Measurements from ENCODE around the gene MBNL1.

Gene MBNL1

DNA sequence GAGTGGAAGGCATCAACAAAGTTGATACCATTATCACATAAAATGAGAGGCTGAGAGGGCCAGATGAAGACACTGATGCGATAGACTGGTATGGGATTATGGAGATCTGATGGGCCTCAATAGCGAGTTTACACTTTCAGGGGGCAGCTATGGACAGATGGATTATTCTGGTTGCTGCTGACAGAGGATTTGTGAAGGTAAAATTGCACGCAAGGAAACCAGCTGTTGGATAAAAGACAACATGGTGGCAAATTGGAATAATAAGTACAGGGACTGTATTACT lies 203.9 kb downstream of the MBNL1 start:
- ChIA-PET CTCF (interaction anchor here (0.5 to 1.1 kb wide), 2 partner anchors 149 to 402 kb away, joined by 3 read pairs; no protein-coding TSS in a partner anchor), POLR2A (no interaction called here)
- TF ChIP-seq SUZ12 (IDR thresholded peaks at IDR 0.05) (no peak), FOXA1 (IDR thresholded peaks at IDR 0.05) (no peak), NFRKB (IDR thresholded peaks at IDR 0.05) (no peak), ZNF384 (IDR thresholded peaks at IDR 0.05) (no peak), ELF4 (IDR thresholded peaks at IDR 0.05) (no peak)
- DNase-seq (ENCODE audit: extremely low spot score), result no peak

DNA sequence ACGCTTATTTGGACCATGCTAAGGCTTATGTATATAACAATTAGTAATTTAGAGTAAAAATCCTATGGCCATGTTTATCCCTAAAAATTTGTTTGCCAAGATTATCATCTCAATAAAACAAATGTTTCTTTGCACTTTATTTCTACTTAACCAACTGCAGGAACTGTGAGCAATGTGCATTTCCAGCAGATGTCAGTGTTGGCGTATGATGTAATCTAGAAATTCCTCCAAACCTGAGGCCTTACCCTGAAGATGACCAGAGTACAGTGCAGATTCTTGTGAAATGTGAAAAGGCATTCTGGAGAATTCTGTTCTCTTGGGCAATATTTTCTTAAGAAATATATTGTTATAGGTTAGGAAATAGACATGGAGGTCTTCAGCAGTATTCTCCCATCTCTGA lies 205.9 kb downstream of the MBNL1 start:
- TF ChIP-seq LEF1 (IDR thresholded peaks at IDR 0.05; ENCODE audit: borderline replicate concordance) (no peak), ELF4 (IDR thresholded peaks at IDR 0.05) (no peak), FOXA1 (IDR thresholded peaks at IDR 0.05) (no peak), SUZ12 (IDR thresholded peaks at IDR 0.05) (no peak), HDGF (IDR thresholded peaks at IDR 0.05; ENCODE audit: borderline replicate concordance) (no peak), FOXK2 (IDR thresholded peaks at IDR 0.05) (no peak), SP1 (IDR thresholded peaks at IDR 0.05) (no peak), NFRKB (IDR thresholded peaks at IDR 0.05) (no peak), TARDBP (IDR thresholded peaks at IDR 0.05) (no peak), L3MBTL2 (conservative IDR thresholded peaks at IDR 0.05) (no peak), FOXM1 (IDR thresholded peaks at IDR 0.05; ENCODE audit: borderline replicate concordance) (no peak), ZNF384 (IDR thresholded peaks at IDR 0.05) (no peak), ARNT (IDR thresholded peaks at IDR 0.05) (no peak), BHLHE40 (IDR thresholded peaks at IDR 0.05; ENCODE audit: borderline replicate concordance) (no peak), CTBP1 (IDR thresholded peaks at IDR 0.05; ENCODE audit: borderline replicate concordance) (no peak)
- TF ChIP-seq, protein P1, sequence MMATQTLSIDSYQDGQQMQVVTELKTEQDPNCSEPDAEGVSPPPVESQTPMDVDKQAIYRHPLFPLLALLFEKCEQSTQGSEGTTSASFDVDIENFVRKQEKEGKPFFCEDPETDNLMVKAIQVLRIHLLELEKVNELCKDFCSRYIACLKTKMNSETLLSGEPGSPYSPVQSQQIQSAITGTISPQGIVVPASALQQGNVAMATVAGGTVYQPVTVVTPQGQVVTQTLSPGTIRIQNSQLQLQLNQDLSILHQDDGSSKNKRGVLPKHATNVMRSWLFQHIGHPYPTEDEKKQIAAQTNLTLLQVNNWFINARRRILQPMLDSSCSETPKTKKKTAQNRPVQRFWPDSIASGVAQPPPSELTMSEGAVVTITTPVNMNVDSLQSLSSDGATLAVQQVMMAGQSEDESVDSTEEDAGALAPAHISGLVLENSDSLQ (IDR thresholded peaks at IDR 0.05), result no peak
- peak; percentile 42 for DNase-seq (ENCODE audit: extremely low spot score)
- POLR2A ChIA-PET, result no interaction called here
- CTCF ChIA-PET, result no interaction called here

DNA sequence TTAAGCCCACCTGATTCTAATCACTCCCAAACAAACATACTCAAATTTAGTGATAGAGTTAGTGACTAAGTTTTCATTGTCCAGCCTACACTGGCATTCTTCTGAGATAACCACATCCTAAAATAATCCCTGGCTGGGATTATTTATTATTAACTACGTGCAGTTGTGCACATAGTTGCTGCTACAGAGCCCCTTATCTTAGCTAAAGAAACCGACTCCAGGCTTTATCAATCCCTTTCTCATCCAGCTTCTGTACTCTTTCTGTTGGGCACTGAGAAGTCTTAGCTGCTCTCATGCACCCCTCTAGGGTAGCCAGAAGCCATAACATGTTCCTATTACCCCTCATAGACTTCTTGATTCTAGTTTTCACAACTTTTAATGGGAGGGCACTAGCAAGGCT lies 208.7 kb downstream of the MBNL1 start:
- ChIA-PET POLR2A (no interaction called here), CTCF (no interaction called here)
- TF ChIP-seq FOXA1 (IDR thresholded peaks at IDR 0.05), result no peak
- TF ChIP-seq HDGF (IDR thresholded peaks at IDR 0.05; ENCODE audit: borderline replicate concordance), result no peak
- TF ChIP-seq NFRKB (IDR thresholded peaks at IDR 0.05), result no peak
- TF ChIP-seq, protein P1 (IDR thresholded peaks at IDR 0.05), result no peak
- no peak for TF ChIP-seq FOXK2 (IDR thresholded peaks at IDR 0.05)
- TF ChIP-seq FOXM1 (IDR thresholded peaks at IDR 0.05; ENCODE audit: borderline replicate concordance), result no peak
- no peak for TF ChIP-seq SUZ12 (IDR thresholded peaks at IDR 0.05)
- no peak for TF ChIP-seq LEF1 (IDR thresholded peaks at IDR 0.05; ENCODE audit: borderline replicate concordance)
- TF ChIP-seq L3MBTL2 (conservative IDR thresholded peaks at IDR 0.05), result no peak
- TF ChIP-seq ARNT (IDR thresholded peaks at IDR 0.05), result no peak
- no peak for DNase-seq (ENCODE audit: extremely low spot score)

DNA sequence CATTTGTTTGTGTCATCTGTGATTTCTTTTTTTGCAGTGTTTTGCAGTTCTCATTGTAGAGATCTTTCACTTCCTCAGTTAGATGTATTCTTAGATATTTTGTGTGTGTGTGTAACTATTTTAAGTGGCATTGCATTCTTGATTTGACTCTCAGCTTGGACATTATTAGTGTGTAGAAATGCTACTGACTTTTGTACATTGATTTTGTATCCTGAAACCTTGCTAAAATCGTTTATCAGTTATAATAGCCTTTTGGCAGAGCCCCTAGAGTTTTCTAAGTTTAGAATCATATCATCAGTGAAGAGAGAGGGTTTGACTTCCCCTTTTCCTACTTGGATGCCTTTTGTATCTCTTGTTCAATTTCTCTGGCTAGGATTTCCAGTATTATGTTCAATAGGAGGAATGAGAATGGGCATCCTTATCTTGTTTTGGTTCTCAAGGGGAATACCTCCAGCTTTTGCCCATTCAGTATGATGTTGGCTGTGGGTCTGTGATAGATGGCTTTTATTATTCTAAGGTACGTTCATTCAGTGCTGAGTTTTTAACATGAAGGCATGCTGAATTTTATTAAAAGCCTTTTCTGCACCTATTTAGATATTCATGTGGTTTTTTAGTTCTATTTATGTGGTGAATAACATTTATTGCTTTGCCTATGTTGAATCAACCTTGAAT lies 211.7 kb downstream of the MBNL1 start:
- TF ChIP-seq ZNF384 (IDR thresholded peaks at IDR 0.05), result no peak
- TF ChIP-seq FOXA1 (IDR thresholded peaks at IDR 0.05), result no peak
- no peak for TF ChIP-seq BHLHE40 (IDR thresholded peaks at IDR 0.05; ENCODE audit: borderline replicate concordance)
- no peak for TF ChIP-seq L3MBTL2 (conservative IDR thresholded peaks at IDR 0.05)
- TF ChIP-seq SP1 (IDR thresholded peaks at IDR 0.05), result no peak
- TF ChIP-seq HDGF (IDR thresholded peaks at IDR 0.05; ENCODE audit: borderline replicate concordance), result no peak
- TF ChIP-seq SUZ12 (IDR thresholded peaks at IDR 0.05), result no peak
- TF ChIP-seq ARNT (IDR thresholded peaks at IDR 0.05), result no peak
- TF ChIP-seq TARDBP (IDR thresholded peaks at IDR 0.05), result no peak
- TF ChIP-seq, protein P1 (IDR thresholded peaks at IDR 0.05), result no peak
- ChIA-PET CTCF (no interaction called here), POLR2A (no interaction called here)
- DNase-seq (ENCODE audit: extremely low spot score), result no peak

DNA sequence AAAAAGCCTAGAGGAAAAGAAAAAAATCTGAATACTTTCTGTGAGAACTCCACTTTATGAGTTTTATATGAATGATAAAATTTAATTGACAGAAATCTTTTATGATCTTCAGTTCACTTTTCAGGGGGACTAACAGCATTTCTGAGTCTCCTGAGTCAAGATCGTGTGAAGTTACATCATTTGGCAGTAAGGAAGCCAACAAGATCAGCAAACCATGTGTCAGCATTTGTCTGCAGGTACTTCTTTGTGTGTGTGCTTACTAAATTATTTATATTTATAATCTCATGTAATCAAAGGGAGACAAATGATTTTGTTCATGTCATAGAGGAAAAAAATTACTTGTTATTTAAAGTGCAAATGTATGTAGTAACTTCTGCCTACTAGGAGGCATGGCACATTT lies 217.6 kb downstream of the MBNL1 start:
- POLR2A ChIA-PET, result no interaction called here
- TF ChIP-seq ARNT (IDR thresholded peaks at IDR 0.05) (no peak), CTBP1 (IDR thresholded peaks at IDR 0.05; ENCODE audit: borderline replicate concordance) (no peak), ELF4 (IDR thresholded peaks at IDR 0.05) (no peak), HDGF (IDR thresholded peaks at IDR 0.05; ENCODE audit: borderline replicate concordance) (no peak), FOXA1 (IDR thresholded peaks at IDR 0.05) (no peak), L3MBTL2 (conservative IDR thresholded peaks at IDR 0.05) (no peak), BHLHE40 (IDR thresholded peaks at IDR 0.05; ENCODE audit: borderline replicate concordance) (no peak), FOXK2 (IDR thresholded peaks at IDR 0.05) (no peak), SUZ12 (IDR thresholded peaks at IDR 0.05) (no peak), TARDBP (IDR thresholded peaks at IDR 0.05) (no peak), ZNF384 (IDR thresholded peaks at IDR 0.05) (no peak), FOXM1 (IDR thresholded peaks at IDR 0.05; ENCODE audit: borderline replicate concordance) (no peak), SP1 (IDR thresholded peaks at IDR 0.05) (no peak), LEF1 (IDR thresholded peaks at IDR 0.05; ENCODE audit: borderline replicate concordance) (no peak), NFRKB (IDR thresholded peaks at IDR 0.05) (no peak)
- TF ChIP-seq, protein P1 (IDR thresholded peaks at IDR 0.05), result no peak
- DNase-seq (ENCODE audit: extremely low spot score), result no peak
- CTCF ChIA-PET, result no interaction called here

DNA sequence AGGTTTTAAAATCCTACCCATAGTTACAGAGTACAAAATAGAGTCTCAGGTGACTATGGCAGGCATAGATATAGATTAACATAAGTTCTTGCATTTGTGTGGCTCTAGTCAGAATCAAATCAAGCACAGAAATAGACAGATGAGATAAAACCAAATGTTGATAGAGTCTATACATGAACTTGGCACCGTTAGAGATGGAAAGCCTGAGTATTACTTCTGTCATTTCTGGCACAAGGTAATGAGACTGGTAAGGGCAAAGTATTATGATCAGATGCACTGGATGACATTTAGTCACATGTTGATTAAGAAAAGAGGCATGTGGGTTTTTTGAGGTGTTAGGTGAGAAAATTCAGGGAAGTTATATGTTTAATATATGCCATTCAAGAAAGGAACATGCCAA lies 219.7 kb downstream of the MBNL1 start:
- TF ChIP-seq CTBP1 (IDR thresholded peaks at IDR 0.05; ENCODE audit: borderline replicate concordance) (no peak), LEF1 (IDR thresholded peaks at IDR 0.05; ENCODE audit: borderline replicate concordance) (no peak)
- ChIA-PET CTCF (no interaction called here), POLR2A (no interaction called here)
- no peak for DNase-seq (ENCODE audit: extremely low spot score)

All from HEK293T (cell line).